ENCODE results near the gene STK35. TPM values are rescaled to one million over a fixed set of nuclear protein-coding genes. Genes with fewer than 3 reads are reported as not detected.

STK35 gene
- total RNA-seq, 1 experiment from 2014 or later = 16.5 TPM

DNA sequence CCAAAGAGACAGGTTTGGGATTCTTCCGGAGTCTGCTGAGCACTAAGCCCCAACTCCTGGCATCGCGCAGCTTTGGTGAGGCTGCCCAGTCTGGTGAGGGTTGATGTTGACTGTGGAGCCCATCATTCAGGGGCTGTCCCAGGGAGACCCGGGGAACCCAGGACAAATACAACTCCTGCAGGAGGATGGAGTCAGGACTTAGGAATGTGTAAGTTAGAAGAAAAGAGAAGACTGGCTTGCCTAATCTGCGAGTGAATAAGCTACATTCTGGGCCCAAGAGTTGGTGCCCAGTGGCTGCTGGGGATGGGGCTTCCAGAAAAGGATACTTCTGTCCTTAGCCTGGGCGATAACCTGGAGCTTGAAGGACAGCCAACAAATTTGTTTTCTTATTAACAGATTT is 47.9 kb downstream of the STK35 start:
- H3K9me3 Mint-ChIP-seq (ENCODE audit: low read depth, unreplicated experiment) = no peaks in the 10 kb centered on the region
- no peak for DNase-seq
- H3K4me3 Mint-ChIP-seq (ENCODE audit: low read depth, unreplicated experiment) = no peak overlapping the region
- no peaks in the 10 kb centered on the region for H3K27me3 Mint-ChIP-seq (ENCODE audit: unreplicated experiment)
- CTCF ChIA-PET = no interaction called here
- peaks cover 4% of the 10 kb centered on the region for H3K36me3 Mint-ChIP-seq (ENCODE audit: insufficient read depth, unreplicated experiment)
- no peak for TF ChIP-seq CTCF (IDR thresholded peaks at IDR 0.05; ENCODE audit: unreplicated experiment)
- BruUV-seq (replicated peaks) = no TSS peak
- intact Hi-C loops (cut with micrococcal nuclease; ENCODE audit: unreplicated experiment) = no loop called here
- peaks cover 9% of the 10 kb centered on the region for H3K4me1 Mint-ChIP-seq (ENCODE audit: low read depth, unreplicated experiment)
- H3K27ac Mint-ChIP-seq (ENCODE audit: unreplicated experiment) = no peak overlapping the region

DNA sequence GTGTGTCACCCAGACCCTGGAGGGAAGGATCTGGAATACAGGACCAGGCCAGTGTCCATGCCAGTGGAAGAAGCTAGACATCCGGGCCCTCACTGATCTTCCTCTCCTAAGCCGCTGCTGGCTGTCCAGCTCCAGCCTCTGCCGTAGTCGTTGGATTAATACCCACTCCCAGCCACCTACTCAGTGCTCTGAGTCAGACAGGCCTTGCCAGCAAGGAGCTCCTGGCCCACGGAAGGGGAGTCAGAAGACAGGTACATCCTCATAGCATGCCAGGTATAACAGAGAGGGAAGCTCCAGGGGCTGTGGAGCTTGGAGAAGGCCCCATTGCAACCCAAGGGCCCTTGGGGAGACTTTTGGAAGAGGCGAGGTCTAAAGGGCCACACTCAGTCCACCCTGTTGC is 49.0 kb downstream of the STK35 start:
- Mint-ChIP-seq H3K27me3 (ENCODE audit: unreplicated experiment) (no peaks in the 10 kb centered on the region), H3K9me3 (ENCODE audit: low read depth, unreplicated experiment) (no peaks in the 10 kb centered on the region), H3K4me3 (ENCODE audit: low read depth, unreplicated experiment) (no peak overlapping the region), H3K36me3 (ENCODE audit: insufficient read depth, unreplicated experiment) (no peaks in the 10 kb centered on the region), H3K27ac (ENCODE audit: unreplicated experiment) (no peak overlapping the region), H3K4me1 (ENCODE audit: low read depth, unreplicated experiment) (peaks cover 9% of the 10 kb centered on the region)
- no peak for TF ChIP-seq CTCF (IDR thresholded peaks at IDR 0.05; ENCODE audit: unreplicated experiment)
- no peak for DNase-seq
- no TSS peak for BruUV-seq (replicated peaks)
- intact Hi-C loops (cut with micrococcal nuclease; ENCODE audit: unreplicated experiment) = no loop called here
- CTCF ChIA-PET = no interaction called here

DNA sequence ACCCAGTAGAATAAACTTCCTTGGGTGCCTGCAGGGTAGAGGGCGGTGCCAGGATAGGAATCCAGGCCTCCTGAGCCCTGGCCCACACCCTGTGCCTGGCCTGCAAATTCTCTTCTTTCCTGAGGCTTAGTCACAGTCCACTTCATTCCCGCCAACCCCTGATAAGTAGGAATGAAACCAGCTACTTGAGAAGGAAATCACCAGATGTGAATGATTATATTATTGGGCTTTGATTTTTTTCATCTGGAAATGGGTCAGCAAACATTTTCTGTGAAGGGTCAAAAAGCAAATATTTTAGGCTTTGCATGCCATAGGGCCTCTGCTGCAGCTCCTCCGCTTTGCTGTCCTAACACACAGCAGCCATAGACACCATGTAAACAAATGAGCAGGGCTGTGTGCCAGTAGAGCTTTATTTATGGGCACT is 50.2 kb downstream of the STK35 start:
- no peak for TF ChIP-seq CTCF (IDR thresholded peaks at IDR 0.05; ENCODE audit: unreplicated experiment)
- intact Hi-C loops (cut with micrococcal nuclease; ENCODE audit: unreplicated experiment) = no loop called here
- CTCF ChIA-PET = interaction anchor here (0.7 kb wide), 1 partner anchor 48 kb away, joined by 3 read pairs; no protein-coding TSS in a partner anchor
- Mint-ChIP-seq H3K4me1 (ENCODE audit: low read depth, unreplicated experiment) (peaks cover 9% of the 10 kb centered on the region), H3K27ac (ENCODE audit: unreplicated experiment) (no peak overlapping the region), H3K9me3 (ENCODE audit: low read depth, unreplicated experiment) (no peaks in the 10 kb centered on the region), H3K4me3 (ENCODE audit: low read depth, unreplicated experiment) (no peak overlapping the region), H3K36me3 (ENCODE audit: insufficient read depth, unreplicated experiment) (no peaks in the 10 kb centered on the region), H3K27me3 (ENCODE audit: unreplicated experiment) (no peaks in the 10 kb centered on the region)
- peak; percentile 46 for DNase-seq
- BruUV-seq (replicated peaks) = no TSS peak

- H3K9me3 Mint-ChIP-seq (ENCODE audit: low read depth, unreplicated experiment) = no peaks in the 10 kb centered on the region
- CTCF ChIA-PET = interaction anchor here (0.7 kb wide), 1 partner anchor 48 kb away, joined by 3 read pairs; no protein-coding TSS in a partner anchor
- intact Hi-C loops (cut with micrococcal nuclease; ENCODE audit: unreplicated experiment) = no loop called here
Measured at GRCh38 chr20:2152317-2152716, 50.7 kb downstream of the STK35 start.

More at GRCh38 chr20:2152317-2152716, 50.7 kb downstream of the STK35 start:
- BruUV-seq (replicated peaks) = no TSS peak
- no peak overlapping the region for H3K27ac Mint-ChIP-seq (ENCODE audit: unreplicated experiment)
- no peaks in the 10 kb centered on the region for H3K36me3 Mint-ChIP-seq (ENCODE audit: insufficient read depth, unreplicated experiment)
- H3K4me3 Mint-ChIP-seq (ENCODE audit: low read depth, unreplicated experiment) = no peak overlapping the region
- no peak for TF ChIP-seq CTCF (IDR thresholded peaks at IDR 0.05; ENCODE audit: unreplicated experiment)
- no peak for DNase-seq
- H3K27me3 Mint-ChIP-seq (ENCODE audit: unreplicated experiment) = no peaks in the 10 kb centered on the region
- H3K4me1 Mint-ChIP-seq (ENCODE audit: low read depth, unreplicated experiment) = peaks cover 9% of the 10 kb centered on the region

Data from Calu3 (cell line).